ENCODE data around the gene EGR2. TPM values are rescaled to one million over a fixed set of nuclear protein-coding genes. Genes with fewer than 3 reads are reported as not detected.

EGR2 gene
- total RNA-seq, result 0.37 and 1.0 TPM in 2 replicates

DNA sequence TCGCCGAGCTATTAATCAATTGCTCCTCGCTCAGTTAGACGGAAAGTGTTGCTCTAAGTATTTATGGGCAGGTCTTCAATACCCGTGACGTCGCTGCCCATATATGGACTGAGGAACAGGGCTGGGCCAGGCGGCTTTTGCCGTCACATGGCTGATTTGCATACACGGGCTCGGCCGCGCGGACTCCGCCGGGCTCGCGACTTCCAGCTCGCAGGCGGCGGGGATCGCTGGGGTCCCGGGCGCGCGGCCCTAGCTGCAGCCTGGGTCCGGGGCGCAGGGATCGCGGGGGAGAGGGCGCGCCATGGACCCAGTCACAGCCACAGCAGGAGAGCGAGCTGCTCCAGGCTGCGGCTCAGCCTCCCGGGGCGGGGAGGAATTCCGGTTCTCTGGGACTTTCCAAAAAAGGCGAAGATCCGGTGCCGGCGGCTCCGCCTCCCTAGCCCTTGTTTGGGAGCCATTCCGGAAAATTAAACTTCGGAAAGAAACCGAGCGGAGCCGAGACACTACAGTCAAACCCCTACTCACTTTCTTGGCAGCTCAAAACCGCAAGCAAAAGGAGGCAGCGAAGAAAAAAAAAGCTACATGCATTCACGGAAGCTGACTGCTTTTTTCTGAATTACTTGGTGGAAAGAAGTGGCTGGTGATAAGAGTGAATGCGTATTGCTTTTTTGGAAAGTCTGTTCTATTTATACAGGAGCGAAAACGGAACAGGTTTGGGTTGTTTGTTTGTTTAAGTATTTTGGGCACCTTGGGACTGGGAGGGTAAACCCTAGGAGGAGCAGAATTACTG, at the start of gene EGR2:
Gene EGR2, minus strand, starts transcription at position 36 of the 790 bp plus-strand sequence. CDS start 337 bp downstream, outside the sequence.
- peak; percentile 96 for DNase-seq

DNA sequence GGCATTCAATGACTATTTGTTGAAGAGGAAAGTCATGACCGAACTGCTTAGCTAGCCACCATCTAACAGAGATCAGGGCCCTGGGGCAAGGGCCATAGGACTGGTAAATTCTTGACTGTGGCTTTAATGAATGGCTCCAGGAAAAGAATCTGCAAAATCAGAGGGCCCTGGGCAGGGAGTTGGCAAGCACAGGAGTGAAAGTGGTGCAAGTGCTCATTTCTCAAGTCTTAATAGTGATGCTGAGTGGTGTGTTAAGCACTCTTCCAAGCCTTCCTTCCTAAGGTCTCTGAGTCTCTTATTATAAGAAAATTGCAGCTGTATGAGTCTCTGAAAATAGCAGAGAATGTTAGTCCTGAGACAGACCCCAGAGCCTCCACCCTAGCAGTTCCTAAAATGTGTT, 46.3 kb upstream of the EGR2 start:
- no peak for DNase-seq

DNA sequence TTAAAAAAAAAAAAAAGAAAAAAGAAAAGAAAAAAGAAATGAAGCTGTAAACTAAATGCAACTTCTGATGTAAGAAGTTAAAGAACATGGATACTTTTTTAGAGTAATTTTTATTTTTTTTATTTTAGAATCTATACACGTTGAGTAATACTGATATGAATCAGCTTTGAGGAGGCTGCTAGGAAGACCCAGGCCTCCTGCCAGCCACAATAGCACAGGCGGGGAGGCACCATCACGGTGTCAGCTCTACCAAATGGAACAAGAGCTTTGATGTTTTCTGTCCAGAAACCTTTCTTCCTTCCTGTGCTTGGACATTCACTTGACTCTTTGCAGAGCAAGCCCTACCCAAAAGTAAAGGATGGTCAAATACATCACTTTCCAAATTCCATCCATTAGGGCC, 45.3 kb upstream of the EGR2 start:
- DNase-seq, result no peak

DNA sequence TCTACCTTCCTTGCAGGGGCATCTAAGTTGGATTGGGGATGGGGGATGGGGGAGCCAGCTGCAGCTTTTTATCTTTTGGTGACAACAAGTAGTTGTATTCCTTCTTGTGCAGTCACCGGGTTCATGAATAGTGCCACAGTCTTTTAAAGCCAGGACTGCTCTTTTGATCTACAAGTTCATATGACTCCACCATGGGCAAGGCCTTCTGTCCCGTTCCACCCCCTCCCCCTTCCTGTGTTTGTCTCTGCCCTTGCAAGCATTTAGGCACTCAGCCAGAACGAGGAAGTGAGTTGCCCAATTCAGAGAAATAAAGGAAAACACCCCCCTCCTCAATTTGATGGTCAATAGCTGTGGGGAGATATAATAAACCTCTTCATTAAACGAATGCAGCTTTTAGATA, 44.8 kb upstream of the EGR2 start:
- peak; percentile 28 for DNase-seq

DNA sequence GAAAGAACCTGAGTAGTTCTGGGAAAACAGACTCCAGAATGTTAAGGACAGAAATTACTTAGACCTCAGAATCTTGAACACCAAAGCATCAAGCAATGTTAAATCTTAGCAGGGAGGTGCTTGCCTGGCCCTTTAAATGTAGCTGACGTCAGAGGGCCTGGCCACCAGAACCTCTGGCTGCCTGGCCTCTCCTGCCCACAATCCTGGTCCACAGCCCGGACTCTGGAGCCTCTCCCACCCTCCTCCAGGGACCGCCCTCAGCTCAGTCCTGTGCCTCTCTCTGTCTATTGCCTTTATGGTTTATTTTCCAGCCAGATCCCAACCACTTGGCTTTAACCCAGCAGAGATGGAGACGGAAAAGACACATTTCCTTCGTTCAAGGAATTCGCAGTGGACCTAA, 42.2 kb upstream of the EGR2 start:
- DNase-seq, result no peak

DNA sequence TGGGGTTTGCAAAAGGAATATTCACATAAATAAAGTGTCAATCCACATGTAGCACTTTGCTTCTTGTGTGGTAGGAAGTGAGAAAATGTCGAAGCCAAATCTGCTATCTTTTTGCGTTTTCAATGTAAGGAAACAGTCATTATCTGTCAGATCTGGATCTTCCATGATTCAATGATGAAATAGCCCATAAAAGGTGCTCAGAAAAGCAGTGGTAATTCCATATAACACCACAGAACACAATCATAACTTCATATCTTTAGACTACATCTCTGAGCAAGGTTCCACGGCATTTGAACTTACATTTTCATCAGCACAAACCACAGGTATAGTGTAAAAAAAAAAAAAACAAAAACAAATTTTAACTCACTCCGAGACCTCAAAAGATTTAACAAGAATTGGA, 39.9 kb upstream of the EGR2 start:
- DNase-seq, result no peak

DNA sequence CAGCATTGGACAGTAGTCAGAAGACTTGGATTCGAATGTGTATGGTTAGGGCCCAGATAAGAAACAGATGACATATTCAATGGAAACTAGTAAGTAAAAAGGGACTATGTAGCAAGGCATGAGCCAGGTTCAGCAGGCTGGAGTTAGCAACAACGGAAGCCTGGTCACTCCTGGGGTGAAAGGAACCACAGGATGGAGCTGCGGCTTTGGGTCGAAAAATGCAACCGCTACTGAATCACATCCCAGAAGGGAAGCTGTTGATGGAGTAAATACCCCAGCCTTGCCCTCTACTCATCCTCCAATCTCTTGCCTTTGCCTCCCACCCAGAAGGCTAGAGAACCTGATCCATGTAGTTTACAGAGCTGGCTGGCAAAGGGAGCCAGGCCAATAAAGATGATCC, 37.5 kb upstream of the EGR2 start:
- DNase-seq, result no peak

DNA sequence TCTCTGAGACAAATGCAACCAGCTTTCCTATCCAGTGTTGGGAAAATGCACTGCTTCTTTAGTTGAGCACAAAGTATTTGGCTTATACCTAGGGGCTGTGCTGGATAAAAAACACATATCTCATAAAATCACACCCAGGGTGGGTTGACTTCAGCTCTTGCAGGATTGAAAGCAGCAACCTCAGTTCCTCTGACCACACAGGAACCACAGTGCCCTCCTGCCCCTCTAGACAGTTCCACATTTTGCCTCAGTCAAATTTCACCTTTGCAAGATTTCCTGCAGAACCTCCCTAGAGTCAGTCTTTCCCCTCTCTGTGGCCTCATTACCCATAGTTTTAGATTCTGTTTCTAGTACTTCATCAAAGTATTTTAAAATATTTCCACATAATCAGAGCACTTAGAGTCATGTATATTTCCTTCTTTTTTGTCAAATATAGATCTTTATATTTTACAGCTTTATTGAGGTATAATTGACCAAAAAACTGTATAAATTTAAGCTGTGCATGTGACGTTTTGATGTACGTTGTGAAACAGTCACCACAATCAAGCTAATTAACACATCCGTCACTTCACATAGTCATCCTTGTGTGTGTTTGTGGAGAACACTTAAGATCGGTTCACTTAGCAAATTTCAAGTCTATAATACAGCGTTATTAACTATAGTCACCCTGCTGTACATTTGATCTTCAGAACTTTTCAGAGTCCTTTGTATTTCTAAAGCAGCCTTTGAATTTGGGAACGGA, 37.0 kb upstream of the EGR2 start:
- DNase-seq, result no peak

DNA sequence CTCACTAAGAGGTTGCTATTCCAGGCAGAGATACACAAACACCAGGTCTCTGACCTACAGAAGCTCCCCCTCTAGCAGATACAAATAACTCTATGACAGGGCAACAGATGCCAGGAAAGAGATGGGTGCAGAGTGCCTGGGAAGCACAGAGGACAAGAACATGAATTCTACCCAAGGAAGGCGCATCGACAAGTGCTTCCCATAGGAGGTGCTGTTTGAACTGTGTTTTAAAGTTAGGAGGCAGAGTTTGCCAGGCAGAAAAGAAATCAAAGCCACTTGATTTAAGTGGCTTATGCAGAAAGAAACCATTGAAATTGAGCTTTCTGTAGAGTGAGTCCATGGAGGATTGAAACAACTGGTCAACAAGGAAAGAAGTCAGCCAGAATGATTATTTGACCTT, 35.3 kb upstream of the EGR2 start:
- no peak for DNase-seq

DNA sequence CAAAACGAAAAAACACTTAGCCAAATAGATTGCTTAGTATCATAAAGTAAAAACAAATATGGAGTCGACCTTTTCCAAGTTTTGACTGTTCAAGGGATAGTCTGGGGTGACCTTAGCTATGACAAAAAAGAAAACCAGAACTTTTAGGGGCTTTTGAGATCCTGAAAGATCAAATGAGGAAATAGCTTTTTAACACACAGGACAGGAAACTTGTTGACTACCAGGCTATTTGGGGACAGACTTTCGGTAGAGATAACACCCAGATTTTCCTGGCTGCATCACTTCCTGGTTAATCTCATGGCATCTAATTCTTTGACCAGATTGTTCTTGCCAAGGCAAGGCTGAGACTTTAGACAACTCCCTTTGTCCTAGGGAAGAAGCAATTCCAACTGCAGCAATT, 34.5 kb upstream of the EGR2 start:
- DNase-seq, result no peak

DNA sequence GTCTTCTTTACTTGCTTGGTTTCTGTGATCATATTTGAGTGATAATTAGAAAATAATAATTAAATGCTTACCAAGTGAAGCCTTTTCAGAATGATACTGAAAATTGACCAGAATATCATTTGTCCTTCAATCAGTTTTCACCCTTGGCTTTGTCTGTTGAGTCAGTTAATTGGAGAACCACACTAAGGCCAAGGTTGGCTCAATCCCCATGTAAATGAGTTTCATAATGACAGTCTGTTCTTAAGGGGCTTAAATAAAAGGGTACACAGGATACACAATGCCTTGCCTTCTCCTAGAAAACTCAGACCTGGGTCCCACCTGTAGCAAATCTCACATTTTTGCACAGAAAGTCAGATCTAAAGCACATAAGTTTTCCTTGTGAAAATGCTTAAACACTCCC, 31.3 kb upstream of the EGR2 start:
- no peak for DNase-seq

DNA sequence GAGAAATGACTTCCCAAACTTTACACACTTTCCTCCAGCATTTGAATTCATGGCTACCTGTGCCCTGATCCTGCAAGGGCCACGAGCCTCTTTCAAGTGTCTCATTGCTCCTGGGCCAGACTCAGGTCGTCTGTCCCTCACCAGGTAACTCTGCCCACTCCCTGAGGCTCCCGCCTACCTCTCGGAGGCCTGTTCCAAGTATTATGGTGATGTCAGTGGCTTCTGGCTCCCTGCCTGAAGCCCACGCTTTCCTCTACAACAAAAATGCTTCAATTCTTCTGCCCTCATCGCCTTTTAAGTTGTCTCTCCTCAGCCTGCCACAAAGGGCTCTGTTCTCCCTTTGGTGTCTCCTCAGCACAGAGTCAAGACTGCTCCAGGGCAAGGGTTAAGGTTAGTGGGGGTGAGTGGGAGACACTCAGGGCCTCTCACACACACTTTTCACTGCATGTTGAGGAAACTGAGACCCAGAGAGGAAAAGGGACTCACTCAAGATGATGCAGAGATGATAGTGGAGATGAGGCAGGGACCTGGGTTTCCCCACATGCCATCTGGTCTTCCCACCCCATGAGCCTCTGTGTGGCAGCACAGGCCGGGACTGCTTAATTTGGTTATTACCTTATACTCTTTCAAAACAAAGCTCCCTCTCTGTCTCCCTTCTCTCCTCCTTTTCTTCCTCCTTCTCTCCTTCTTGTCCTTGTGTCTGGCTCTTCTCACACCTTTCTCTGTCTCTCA, 28.3 kb upstream of the EGR2 start:
- DNase-seq, result no peak

DNA sequence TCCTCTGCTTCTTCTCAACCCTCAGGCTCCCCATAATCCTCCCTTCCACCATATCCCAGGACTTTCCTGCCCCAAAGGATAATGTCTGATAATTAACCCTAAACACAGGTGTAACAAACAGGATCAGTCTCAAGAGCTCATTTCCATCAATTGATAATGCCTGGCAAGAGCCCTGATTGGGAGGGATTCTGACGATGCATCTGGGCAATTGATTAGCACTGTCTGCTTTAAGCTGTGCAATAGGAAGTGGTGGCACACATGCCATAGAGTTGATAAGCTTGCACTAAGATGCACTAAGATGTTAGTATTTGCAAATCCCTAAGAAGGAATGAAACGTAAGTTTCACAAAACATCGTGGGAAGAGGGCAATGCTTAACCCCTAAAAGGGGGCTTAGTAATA, 27.4 kb upstream of the EGR2 start:
- no peak for DNase-seq

DNA sequence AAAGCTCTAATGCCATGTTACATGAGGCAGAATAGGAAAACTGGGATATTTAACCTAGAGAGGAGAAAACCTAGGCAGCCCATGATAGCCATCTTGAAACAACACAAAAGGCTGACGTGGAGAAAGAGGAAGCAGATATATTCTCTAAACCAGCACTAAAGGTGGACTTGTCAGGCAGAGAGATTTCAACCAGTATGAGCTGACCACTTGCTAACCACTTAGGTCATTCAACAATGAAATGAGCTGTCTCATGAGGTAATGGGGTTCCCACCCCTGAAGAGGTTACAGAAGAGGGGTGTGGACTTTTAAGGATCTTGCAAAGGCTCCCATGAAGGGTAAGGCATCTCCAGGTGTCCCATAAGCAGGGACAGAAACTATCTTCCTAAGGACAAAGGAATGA, 26.8 kb upstream of the EGR2 start:
- DNase-seq, result no peak

DNA sequence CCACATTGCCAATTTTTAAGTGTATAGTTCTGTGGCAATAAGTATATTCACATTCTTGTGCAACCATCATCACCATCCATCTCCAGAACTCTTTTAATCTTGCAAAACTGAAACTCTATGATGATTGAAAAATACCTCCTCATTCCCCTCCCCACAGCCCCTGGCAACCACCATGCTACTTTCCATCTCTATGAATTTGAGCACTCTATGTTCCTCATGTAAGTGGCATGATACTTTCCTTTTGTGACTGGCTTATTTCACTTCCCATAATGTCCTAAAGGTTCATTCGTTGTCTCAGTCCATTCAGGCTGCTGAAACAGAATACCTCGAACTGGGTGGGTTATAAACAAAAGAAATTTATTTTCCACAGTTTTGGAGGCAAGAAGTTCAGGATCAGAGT, 23.4 kb upstream of the EGR2 start:
- no peak for DNase-seq

DNA sequence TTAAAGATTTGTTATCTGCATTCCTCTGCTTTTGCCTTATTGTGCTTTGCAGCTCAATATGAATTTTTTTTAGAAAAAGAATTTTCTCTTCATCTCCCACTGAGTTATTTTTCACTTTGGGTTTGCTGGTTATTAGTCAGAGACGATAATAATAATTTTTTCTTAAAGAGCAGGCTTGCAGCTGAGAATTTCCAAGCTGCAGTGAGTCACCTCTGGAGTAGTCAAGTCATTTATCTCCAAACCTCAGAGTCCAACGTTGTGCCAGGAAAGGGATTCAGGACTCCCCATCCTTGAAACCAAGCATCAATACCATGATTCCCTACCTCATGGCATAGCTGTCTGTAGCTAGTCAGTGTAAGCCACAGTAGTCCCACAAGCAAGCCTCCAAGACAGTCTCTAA, 15.2 kb upstream of the EGR2 start:
- no peak for DNase-seq

DNA sequence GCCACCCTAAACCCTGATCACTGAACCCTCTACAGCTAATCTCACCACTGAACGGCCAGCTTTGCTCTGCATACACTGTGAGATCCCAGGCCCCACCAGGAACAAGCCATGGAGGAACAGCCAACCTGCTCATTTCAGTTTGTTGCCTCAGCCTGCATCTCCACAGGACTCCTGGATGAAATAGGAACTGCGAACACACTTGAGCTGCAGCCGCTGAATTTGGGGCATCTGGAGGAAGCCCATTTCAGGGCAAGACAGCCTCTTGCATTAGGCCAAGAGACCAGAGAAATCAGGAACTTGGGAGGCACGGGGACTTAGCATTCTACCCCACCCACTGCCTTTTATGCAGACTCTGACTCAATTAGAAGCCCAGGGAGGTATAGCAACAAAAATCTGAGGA, 14.5 kb upstream of the EGR2 start:
- no peak for DNase-seq

DNA sequence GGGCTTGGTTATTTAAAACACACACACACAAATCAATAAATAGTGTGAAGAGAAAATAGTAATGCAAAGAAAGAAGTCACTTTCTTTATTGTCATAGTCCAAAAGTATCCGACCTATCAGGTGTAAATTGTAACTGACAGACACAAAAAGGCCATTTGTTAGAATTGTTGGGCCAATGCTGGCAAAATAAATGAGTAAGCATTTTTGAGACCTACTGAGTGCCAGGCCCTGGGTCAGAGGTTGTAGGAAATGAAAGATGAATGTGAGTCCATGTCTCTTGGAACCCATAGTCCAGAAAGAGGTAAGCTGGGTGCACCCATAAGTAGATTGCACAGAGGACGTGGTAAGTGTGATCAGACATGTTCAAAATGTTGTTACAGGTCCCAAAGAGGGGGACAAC, 13.5 kb upstream of the EGR2 start:
- no peak for DNase-seq

DNA sequence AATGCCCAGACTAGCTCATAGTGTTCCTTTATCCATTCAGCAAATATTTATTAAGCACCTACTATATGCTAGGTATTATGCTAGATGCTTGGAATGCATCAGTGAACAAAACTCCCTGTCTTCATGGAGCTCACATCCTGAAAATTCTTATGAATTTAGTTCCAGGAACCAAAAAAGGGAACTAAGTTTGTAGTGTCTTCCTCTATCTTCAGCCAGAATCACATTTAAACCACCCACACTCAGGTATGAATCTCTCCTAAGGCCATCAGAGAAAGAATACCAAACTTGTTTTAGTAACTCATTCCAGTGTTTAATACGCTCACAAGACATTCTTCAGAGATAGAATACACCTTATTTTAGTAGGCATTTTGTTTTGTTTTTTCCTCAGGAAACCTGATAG, 10.1 kb upstream of the EGR2 start:
- DNase-seq, result no peak

DNA sequence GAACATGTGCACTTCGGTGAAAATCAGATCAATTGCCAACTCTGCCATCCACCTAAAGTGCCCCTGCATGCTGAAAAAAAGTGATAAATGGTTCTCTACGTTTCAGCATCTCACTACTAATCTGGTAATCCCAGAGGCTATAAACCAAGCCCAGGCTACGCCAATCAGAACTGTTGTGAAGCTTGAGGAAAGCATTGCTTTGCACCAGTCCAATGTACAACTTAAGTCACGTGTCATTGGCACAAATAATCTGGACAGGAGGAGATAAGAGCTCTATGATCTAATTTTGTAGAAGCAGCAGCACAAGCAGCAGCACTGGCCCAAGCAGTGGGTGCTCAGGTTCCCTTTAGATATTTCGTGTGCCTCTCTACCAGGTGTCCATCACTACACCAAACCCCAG, 4.4 kb upstream of the EGR2 start:
- no peak for DNase-seq

DNA sequence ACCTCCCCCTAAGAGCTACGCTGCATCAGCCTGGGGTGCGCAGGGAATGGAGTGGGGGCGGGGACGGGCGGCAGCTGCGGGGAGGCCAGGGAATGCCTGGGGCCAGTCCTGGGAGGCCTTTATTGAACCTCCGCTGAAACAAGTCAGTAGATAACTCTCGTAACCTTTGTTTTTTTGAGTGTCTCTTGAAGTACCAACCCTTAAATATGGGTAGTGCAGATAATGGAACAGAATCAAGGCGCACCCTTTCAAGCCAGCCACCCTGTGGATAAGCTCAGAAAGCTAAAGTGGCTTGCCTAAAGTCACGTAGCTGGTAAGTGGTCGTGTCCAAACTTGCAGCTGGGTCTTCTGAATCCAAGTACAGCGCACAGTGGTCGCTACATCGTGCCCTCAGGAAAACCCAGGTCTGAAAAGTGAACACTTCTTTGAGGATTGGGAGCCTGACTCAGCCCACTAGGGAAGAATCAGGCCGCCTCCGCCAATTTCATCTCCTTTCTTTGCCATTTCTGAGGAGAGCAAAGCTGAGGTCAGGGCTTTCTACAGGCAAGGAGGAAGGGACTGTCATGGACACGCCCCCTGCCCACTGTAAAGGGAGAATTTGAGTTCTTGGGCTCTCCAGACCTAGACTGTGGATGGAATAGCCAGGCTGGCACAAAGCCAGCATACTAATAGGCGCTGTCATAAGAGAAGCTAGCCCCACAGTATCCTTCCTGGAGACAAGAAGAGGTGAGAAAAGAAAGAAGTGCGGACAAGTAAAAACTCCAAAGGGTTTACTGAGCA, 3.2 kb upstream of the EGR2 start:
- no peak for DNase-seq

DNA sequence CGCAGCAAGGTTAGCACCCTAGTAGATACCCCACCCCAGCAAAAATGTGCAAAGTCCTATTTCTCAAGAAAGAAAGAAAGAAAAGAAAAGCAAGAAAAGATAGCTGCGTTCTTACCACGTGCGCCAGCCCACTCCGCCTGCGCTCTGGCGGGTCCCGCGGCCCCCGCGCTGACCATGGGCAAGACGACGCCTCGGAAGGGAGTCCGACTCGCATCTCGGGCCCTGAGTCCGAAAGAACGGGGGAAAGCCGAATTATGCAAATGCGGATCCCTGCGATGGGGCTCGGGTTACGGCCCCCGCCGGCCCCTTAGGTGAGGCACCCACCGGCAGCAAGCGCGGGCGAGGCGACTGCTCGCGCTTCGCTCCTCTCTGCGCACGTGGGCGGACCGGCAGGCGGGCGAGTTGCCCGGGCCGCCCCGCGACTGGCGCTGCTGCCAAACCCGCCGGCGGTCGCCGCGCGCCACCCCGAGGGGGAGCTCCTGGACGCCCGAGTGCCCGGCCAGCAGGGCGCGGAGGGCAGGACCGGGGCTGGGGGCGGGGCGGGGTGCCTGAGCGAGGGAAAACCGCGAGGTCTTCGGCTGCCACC, 2.4 kb upstream of the EGR2 start:
- DNase-seq, result peak; percentile 39

Measured in dermis blood vessel endothelial cell (primary cell).